Mesendoderm (in vitro differentiated cells): ENCODE data around the gene TLE2.
"Not testable (repeated sequence)": the region's sequence is repeated elsewhere in the genome, so short reads cannot be mapped to it uniquely, and the experiment has no call there.

Experiments used
- DNase-seq: peaks from one replicate; pipeline ENCODE4 v3.0.0; 2013
- H2AK5ac ChIP-seq: 2 replicates; pipeline ENCODE4 v1.6.1; 2013; ENCODE audit warnings: low read length, inconsistent platforms
- H2BK120ac ChIP-seq: 2 replicates; pipeline ENCODE4 v1.6.1; 2013; ENCODE audit warnings: low read depth, mild to moderate bottlenecking, low read length, moderate library complexity, mixed read lengths
- H2BK15ac ChIP-seq: replicated peaks from 2 replicates; pipeline ENCODE4 v1.6.1; 2013; ENCODE audit warnings: low read depth, mild to moderate bottlenecking, moderate library complexity
- H2BK5ac ChIP-seq: 2 replicates; pipeline ENCODE4 v1.6.1; 2013; ENCODE audit warnings: low read length, inconsistent platforms
- H3K18ac ChIP-seq: 2 replicates; pipeline ENCODE4 v1.6.1; 2013; ENCODE audit warnings: mild to moderate bottlenecking, low read length, mixed read lengths
- H3K23ac ChIP-seq: one replicate; pipeline ENCODE4 v1.6.1; 2013; ENCODE audit warnings: low read length
- H3K27ac ChIP-seq: 2 replicates; pipeline ENCODE4 v1.5.1; 2013; ENCODE audit warnings: low read depth, mild to moderate bottlenecking, inconsistent platforms, low read length, moderate library complexity
- H3K27me3 ChIP-seq: 2 replicates; pipeline ENCODE4 v1.6.1; 2013; ENCODE audit warnings: low read length, control low read depth, mild to moderate bottlenecking, inconsistent platforms; ENCODE audit not compliant: insufficient read depth, poor library complexity
- H3K36me3 ChIP-seq: 2 replicates; pipeline ENCODE4 v1.6.1; 2013; ENCODE audit warnings: low read length, inconsistent platforms; ENCODE audit not compliant: control insufficient read depth, insufficient read depth
- H3K4ac ChIP-seq: one replicate; pipeline ENCODE4 v1.6.1; 2013; ENCODE audit warnings: low read depth, mild to moderate bottlenecking, low read length, moderate library complexity
- H3K4me1 ChIP-seq: 2 replicates; pipeline ENCODE4 v1.6.1; 2013; ENCODE audit warnings: low read depth, low read length, inconsistent platforms; ENCODE audit not compliant: control insufficient read depth
- H3K4me2 ChIP-seq: 2 replicates; pipeline ENCODE4 v1.6.1; 2013; ENCODE audit warnings: low read length
- H3K4me3 ChIP-seq: 2 replicates; pipeline ENCODE4 v1.5.1; 2013; ENCODE audit warnings: mild to moderate bottlenecking, low read length
- H3K56ac ChIP-seq: one replicate; pipeline ENCODE4 v1.6.1; 2013; ENCODE audit warnings: low read length
- H3K79me1 ChIP-seq: 2 replicates; pipeline ENCODE4 v1.6.1; 2013; ENCODE audit warnings: low read length, inconsistent platforms
- H3K79me2 ChIP-seq: 2 replicates; pipeline ENCODE4 v1.6.1; 2013; ENCODE audit warnings: mild to moderate bottlenecking, low read length; ENCODE audit not compliant: control insufficient read depth, insufficient read depth
- H3K9ac ChIP-seq: 2 replicates; pipeline ENCODE4 v1.6.1; 2013; ENCODE audit warnings: low read length, inconsistent platforms
- H4K5ac ChIP-seq: one replicate; pipeline ENCODE4 v1.6.1; 2013; ENCODE audit warnings: low read length
- H4K8ac ChIP-seq: one replicate; pipeline ENCODE4 v1.6.1; 2013; ENCODE audit warnings: low read depth, mild to moderate bottlenecking, control low read depth, low read length, moderate library complexity
- whole genome bisulfite sequencing: extraction: QIAGEN DNeasy Blood & Tissue Kit; methylation state at CpG from one replicate; pipeline ENCODE4 v1.1.7; 2013; ENCODE audit warnings: low lambda C conversion rate, missing lambda C conversion rate; ENCODE audit not compliant: insufficient coverage; ENCODE audit errors: extremely low coverage; 5-methylcytosine and 5-hydroxymethylcytosine counted together

The TLE2 gene

GRCh38 chr19:3012621-3013262, 16.3 kb downstream of the TLE2 start:
- Histone ChIP-seq H2BK5ac (no peak overlapping the region), H3K23ac (no peak overlapping the region), H3K18ac (no peak overlapping the region), H3K27ac (no peak overlapping the region), H3K27me3 (no peaks in the 10 kb centered on the region), H3K79me2 (no peaks in the 10 kb centered on the region), H2BK15ac (no peak overlapping the region), H4K5ac (no peak overlapping the region), H2BK120ac (no peak overlapping the region), H3K4me3 (no peak overlapping the region), H4K8ac (no peak overlapping the region), H3K4me1 (no peaks in the 10 kb centered on the region), H3K56ac (no peak overlapping the region), H3K4ac (no peak overlapping the region), H2AK5ac (no peak overlapping the region), H3K4me2 (no peak overlapping the region), H3K9ac (no peak overlapping the region), H3K79me1 (no peaks in the 10 kb centered on the region), H3K36me3 (no peaks in the 10 kb centered on the region)
- DNase-seq, result peak; percentile 30
- no CpG with 5 or more reads among the region's 16 CpGs for WGBS

- not testable (repeated sequence) for H3K4me3 ChIP-seq, H2AK5ac ChIP-seq, H3K4me2 ChIP-seq, H3K23ac ChIP-seq, H3K9ac ChIP-seq, H3K18ac ChIP-seq, H3K27ac ChIP-seq, H4K5ac ChIP-seq, H2BK120ac ChIP-seq, H4K8ac ChIP-seq, H3K79me2 ChIP-seq, H2BK15ac ChIP-seq, DNase-seq, H3K79me1 ChIP-seq, H2BK5ac ChIP-seq, H3K4me1 ChIP-seq, H3K56ac ChIP-seq, H3K36me3 ChIP-seq, H3K27me3 ChIP-seq, H3K4ac ChIP-seq
- WGBS, result no CpG with 5 or more reads among the region's 13 CpGs
Observed at GRCh38 chr19:3012059-3012458, 17.0 kb downstream of the TLE2 start.

GRCh38 chr19:3010871-3011270, 18.2 kb downstream of the TLE2 start:
- H3K27ac ChIP-seq, result no peak overlapping the region
- H3K79me2 ChIP-seq, result no peaks in the 10 kb centered on the region
- H3K18ac ChIP-seq, result no peak overlapping the region
- no peaks in the 10 kb centered on the region for H3K79me1 ChIP-seq
- H3K27me3 ChIP-seq, result no peaks in the 10 kb centered on the region
- H2BK5ac ChIP-seq, result no peak overlapping the region
- no CpG with 5 or more reads among the region's 13 CpGs for WGBS
- no peak overlapping the region for H3K56ac ChIP-seq
- H2AK5ac ChIP-seq, result no peak overlapping the region
- no peak overlapping the region for H4K5ac ChIP-seq
- no peak overlapping the region for H2BK15ac ChIP-seq
- no peak overlapping the region for H3K4ac ChIP-seq
- H3K4me1 ChIP-seq, result no peaks in the 10 kb centered on the region
- H4K8ac ChIP-seq, result no peak overlapping the region
- no peak overlapping the region for H3K4me3 ChIP-seq
- H2BK120ac ChIP-seq, result no peak overlapping the region
- no peak overlapping the region for H3K4me2 ChIP-seq
- no peak for DNase-seq
- no peaks in the 10 kb centered on the region for H3K36me3 ChIP-seq
- no peak overlapping the region for H3K9ac ChIP-seq
- no peak overlapping the region for H3K23ac ChIP-seq

GRCh38 chr19:3008994-3009393, 20.1 kb downstream of the TLE2 start:
- no peaks in the 10 kb centered on the region for H3K27me3 ChIP-seq

GRCh38 chr19:3007975-3008374, 21.1 kb downstream of the TLE2 start:
- Histone ChIP-seq H4K8ac (no peak overlapping the region), H3K79me1 (no peaks in the 10 kb centered on the region), H2BK5ac (no peak overlapping the region), H3K9ac (no peak overlapping the region), H4K5ac (no peak overlapping the region), H2BK15ac (no peak overlapping the region), H3K4me1 (no peaks in the 10 kb centered on the region), H3K18ac (no peak overlapping the region), H3K23ac (no peak overlapping the region), H2BK120ac (no peak overlapping the region), H3K36me3 (no peaks in the 10 kb centered on the region), H3K4me3 (no peak overlapping the region), H3K4me2 (no peak overlapping the region), H2AK5ac (no peak overlapping the region), H3K27ac (no peak overlapping the region), H3K4ac (no peak overlapping the region), H3K79me2 (no peaks in the 10 kb centered on the region), H3K27me3 (no peaks in the 10 kb centered on the region), H3K56ac (no peak overlapping the region)
- no peak for DNase-seq
- no CpG with 5 or more reads among the region's 9 CpGs for WGBS

More at GRCh38 chr19:3008994-3009393, 20.1 kb downstream of the TLE2 start:
- H3K36me3 ChIP-seq, result no peaks in the 10 kb centered on the region
- no peak overlapping the region for H3K27ac ChIP-seq
- no peak overlapping the region for H3K4me2 ChIP-seq
- no peak overlapping the region for H3K56ac ChIP-seq
- DNase-seq, result no peak
- H3K79me2 ChIP-seq, result no peaks in the 10 kb centered on the region
- no peak overlapping the region for H3K4me3 ChIP-seq
- H3K18ac ChIP-seq, result no peak overlapping the region
- H2AK5ac ChIP-seq, result no peak overlapping the region
- no peaks in the 10 kb centered on the region for H3K4me1 ChIP-seq
- no peak overlapping the region for H4K8ac ChIP-seq
- WGBS, result no CpG with 5 or more reads among the region's 6 CpGs
- no peak overlapping the region for H3K23ac ChIP-seq
- H2BK15ac ChIP-seq, result no peak overlapping the region
- H3K4ac ChIP-seq, result no peak overlapping the region
- no peak overlapping the region for H2BK5ac ChIP-seq
- no peaks in the 10 kb centered on the region for H3K79me1 ChIP-seq
- H2BK120ac ChIP-seq, result no peak overlapping the region
- H3K9ac ChIP-seq, result no peak overlapping the region
- no peak overlapping the region for H4K5ac ChIP-seq
